Lower lobe of right lung (tissue), 2 donors: ENCODE data around the gene PIK3CA. TPM values are rescaled to one million over a fixed set of nuclear protein-coding genes. Genes with fewer than 3 reads are reported as not detected.

Experiments used
- ATAC-seq, 2 donors: fragments of 200-7000 bp; cut with Tn5 transposase; one replicate each; pipeline ENCODE4 v1.9.1; 2020 to 2022; ENCODE audit warnings: mild to moderate bottlenecking in 2 of 2, moderate library complexity in 2 of 2
- DNase-seq: peaks from one replicate; pipeline ENCODE4 v3.0.0-alpha.2; 2020
- H3K27ac ChIP-seq: fragments of 200-600 bp; one replicate; pipeline ENCODE4 v1.8.0; 2022
- H3K27me3 ChIP-seq: fragments of 200-600 bp; one replicate; pipeline ENCODE4 v1.8.0; 2022; ENCODE audit warnings: low read depth
- H3K36me3 ChIP-seq: fragments of 200-600 bp; one replicate; pipeline ENCODE4 v1.8.0; 2022; ENCODE audit warnings: mild to moderate bottlenecking
- H3K4me1 ChIP-seq: fragments of 200-600 bp; one replicate; pipeline ENCODE4 v1.8.0; 2022
- H3K4me3 ChIP-seq: fragments of 200-600 bp; one replicate; pipeline ENCODE4 v1.8.0; 2022; ENCODE audit warnings: mild to moderate bottlenecking
- H3K9me3 ChIP-seq: fragments of 200-600 bp; one replicate; pipeline ENCODE4 v1.8.0; 2022
- CTCF ChIP-seq: fragments of 200-600 bp; IDR thresholded peaks from one replicate; pipeline ENCODE4 v1.8.0; 2022; ENCODE audit warnings: antibody characterized with exemption, mild to moderate bottlenecking
- intact Hi-C: fragments of 100-400 bp; cut with DNase I; formaldehyde crosslinking; loops from one replicate; pipeline ENCODE4 v1.11.0; 2022
- total RNA-seq: library from RNA; stranded (reverse); fragmentation: NEBNext Ultra II Directional; extraction: Animal tissue kit (Norgen Biotek cat#: 25700); gene quantifications from one replicate; pipeline ENCODE4 v1.2.1, GENCODE V29; 2021
- donor health status: DM: no; HTN: yes; CAD: no; lungs with severe emphysema.

The PIK3CA gene
- total RNA-seq, 1 donor from 2014 or later = 33.5 TPM

DNA sequence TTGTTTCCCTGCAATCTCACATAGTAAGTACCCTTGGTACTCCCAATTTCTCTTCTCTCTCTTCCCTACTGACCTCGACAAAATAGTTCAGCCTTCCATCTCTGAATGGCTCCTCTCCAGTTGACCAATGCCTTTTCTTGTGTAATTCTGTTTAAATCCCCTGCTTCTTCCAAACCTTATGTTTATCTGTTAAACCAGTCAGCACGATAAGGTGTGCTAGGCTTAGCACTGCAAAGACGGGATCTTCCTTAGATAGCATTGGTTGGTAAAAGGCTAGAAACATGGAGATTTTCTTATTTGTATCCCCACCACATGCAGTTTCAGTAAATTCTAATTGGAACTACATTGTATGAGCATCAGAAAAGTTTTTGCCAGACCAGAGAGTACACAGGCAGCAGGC is 128.6 kb downstream of the PIK3CA start:
- intact Hi-C loops = no loop called here
- DNase-seq (no peak), ATAC-seq (no peak)
- Histone ChIP-seq H3K27me3 (no peaks in the 10 kb centered on the region), H3K27ac (no peak overlapping the region), H3K4me3 (no peak overlapping the region), H3K4me1 (no peaks in the 10 kb centered on the region), H3K9me3 (no peaks in the 10 kb centered on the region), H3K36me3 (no peaks in the 10 kb centered on the region)
- no peak for TF ChIP-seq CTCF

GRCh38 chr3:179278151-179278550 is 130.0 kb downstream of the PIK3CA start:
- Histone ChIP-seq H3K9me3 (no peaks in the 10 kb centered on the region), H3K36me3 (no peaks in the 10 kb centered on the region), H3K4me1 (no peaks in the 10 kb centered on the region), H3K27me3 (no peaks in the 10 kb centered on the region), H3K4me3 (no peak overlapping the region), H3K27ac (no peak overlapping the region)
- no peak for TF ChIP-seq CTCF
- intact Hi-C loops = no loop called here
- ATAC-seq (no peak), DNase-seq (no peak)

GRCh38 chr3:179278932-179279693 is 131.0 kb downstream of the PIK3CA start:
- ATAC-seq = no peak
- no peak overlapping the region for H3K27ac ChIP-seq
- H3K4me1 ChIP-seq = no peaks in the 10 kb centered on the region
- intact Hi-C loops = no loop called here
- H3K4me3 ChIP-seq = no peak overlapping the region
- H3K36me3 ChIP-seq = no peaks in the 10 kb centered on the region
- no peaks in the 10 kb centered on the region for H3K27me3 ChIP-seq
- no peak for DNase-seq
- H3K9me3 ChIP-seq = no peaks in the 10 kb centered on the region
- no peak for TF ChIP-seq CTCF

DNA sequence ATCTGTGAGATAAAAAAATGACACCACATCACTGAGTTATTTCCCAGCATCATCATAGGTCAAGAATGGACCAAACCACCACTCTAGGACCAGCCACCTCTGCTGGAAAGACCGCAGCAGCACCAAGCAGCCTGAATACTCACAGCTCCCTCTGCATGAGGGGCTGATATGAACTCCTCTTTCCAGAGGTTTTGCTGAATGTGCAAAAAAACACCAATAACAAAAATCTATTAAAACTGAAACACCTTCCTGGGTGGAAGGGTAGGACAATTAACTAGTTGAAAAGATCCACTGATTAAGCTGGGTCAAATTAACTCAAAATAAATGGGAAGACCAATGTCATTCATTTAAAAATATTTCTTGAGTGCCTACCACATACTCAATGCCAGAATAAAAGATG is 131.7 kb downstream of the PIK3CA start:
- no peak overlapping the region for H3K27ac ChIP-seq
- no peaks in the 10 kb centered on the region for H3K4me1 ChIP-seq
- H3K4me3 ChIP-seq = no peak overlapping the region
- ATAC-seq (no peak), DNase-seq (no peak)
- H3K9me3 ChIP-seq = no peaks in the 10 kb centered on the region
- no peak for TF ChIP-seq CTCF
- no peaks in the 10 kb centered on the region for H3K27me3 ChIP-seq
- H3K36me3 ChIP-seq = no peaks in the 10 kb centered on the region
- intact Hi-C loops = no loop called here

- intact Hi-C loops = no loop called here
- ATAC-seq (no peak), DNase-seq (no peak)
- no peak for TF ChIP-seq CTCF
- Histone ChIP-seq H3K4me3 (no peak overlapping the region), H3K27ac (no peak overlapping the region), H3K36me3 (no peaks in the 10 kb centered on the region), H3K4me1 (no peaks in the 10 kb centered on the region), H3K27me3 (no peaks in the 10 kb centered on the region), H3K9me3 (no peaks in the 10 kb centered on the region)
These were observed 133.7 kb downstream of the PIK3CA start for GRCh38 chr3:179281825-179282224.
